OCI-LY1 (cell line): ENCODE results near the gene OTOF.

Experiments
- H2AFZ ChIP-seq: fragments of 200-600 bp; sonication (generic), shearing (Covaris generic); 2 replicates; pipeline ENCODE4 v1.6.0; 2014; ENCODE audit warnings: antibody characterized with exemption, mild to moderate bottlenecking, low read length
- H3F3A ChIP-seq: fragments of 200-600 bp; sonication (generic), shearing (Covaris generic); 2 replicates; pipeline ENCODE4 v1.6.0; 2014; ENCODE audit warnings: mild to moderate bottlenecking, antibody characterized with exemption, low read length, moderate library complexity; ENCODE audit not compliant: insufficient read depth
- H3K27ac ChIP-seq: fragments of 200-600 bp; sonication (generic); 2 replicates; pipeline ENCODE4 v1.5.1; 2014; ENCODE audit warnings: low read length, mixed run types, mild to moderate bottlenecking, low read depth; ENCODE audit not compliant: poor library complexity, severe bottlenecking
- H3K27me3 ChIP-seq: fragments of 200-600 bp; sonication (generic); 2 replicates; pipeline ENCODE4 v1.6.0; 2014; ENCODE audit warnings: antibody characterized with exemption, mild to moderate bottlenecking, low read length, moderate library complexity; ENCODE audit not compliant: insufficient read depth
- H3K36me3 ChIP-seq: fragments of 200-600 bp; sonication (generic); 2 replicates; pipeline ENCODE4 v1.6.1; 2014; ENCODE audit warnings: mild to moderate bottlenecking, antibody characterized with exemption, low read length, moderate library complexity, mixed read lengths; ENCODE audit not compliant: insufficient read depth
- H3K4me1 ChIP-seq: fragments of 200-600 bp; sonication (generic); 2 replicates; pipeline ENCODE4 v1.5.1; 2014; ENCODE audit warnings: mild to moderate bottlenecking, low read length, moderate library complexity; ENCODE audit not compliant: insufficient read depth, severe bottlenecking
- H3K4me2 ChIP-seq: fragments of 200-600 bp; sonication (generic), shearing (Covaris generic); 2 replicates; pipeline ENCODE4 v1.6.1; 2014; ENCODE audit warnings: low read length
- H3K4me3 ChIP-seq: fragments of 200-600 bp; sonication (generic); 2 replicates; pipeline ENCODE4 v1.5.1; 2014; ENCODE audit warnings: low read length, low read depth, mild to moderate bottlenecking, mixed read lengths; ENCODE audit not compliant: poor library complexity, severe bottlenecking
- H3K79me2 ChIP-seq: fragments of 200-600 bp; shearing (Covaris generic); 2 replicates; pipeline ENCODE4 v1.6.1; 2016; ENCODE audit warnings: mixed run types, low read length, mixed read lengths; ENCODE audit not compliant: insufficient read depth
- H3K9ac ChIP-seq: fragments of 200-600 bp; sonication (generic), shearing (Covaris generic); 2 replicates; pipeline ENCODE4 v1.6.1; 2014; ENCODE audit warnings: mild to moderate bottlenecking, low read length, mixed read lengths
- H3K9me2 ChIP-seq: fragments of 200-600 bp; sonication (generic), shearing (Covaris generic); 2 replicates; pipeline ENCODE4 v1.6.1; 2014; ENCODE audit warnings: low read depth, mild to moderate bottlenecking, low read length, mixed read lengths
- H3K9me3 ChIP-seq: fragments of 200-600 bp; shearing (Covaris generic); 2 replicates; pipeline ENCODE4 v1.6.1; 2014; ENCODE audit warnings: low read length, mixed read lengths
- H4K20me1 ChIP-seq: fragments of 200-600 bp; sonication (generic), shearing (Covaris generic); 2 replicates; pipeline ENCODE4 v1.6.0; 2016; ENCODE audit warnings: mild to moderate bottlenecking, low read length; ENCODE audit not compliant: insufficient read depth
- EZH2 ChIP-seq: fragments of 200-600 bp; sonication (generic), shearing (Covaris generic); IDR thresholded peaks from 2 replicates; pipeline ENCODE4 v1.8.0; 2017; ENCODE audit warnings: borderline replicate concordance, mixed run types, mild to moderate bottlenecking, antibody characterized with exemption, low read length, moderate library complexity, mixed read lengths
- TF ChIP-seq, protein P1 (sequence below): fragments of 200-600 bp; sonication (generic), shearing (Covaris generic); IDR thresholded peaks from 2 replicates; pipeline ENCODE4 v1.5.1; 2017; ENCODE audit warnings: mild to moderate bottlenecking, antibody characterized with exemption, low read length, moderate library complexity, mixed read lengths

OTOF gene

DNA sequence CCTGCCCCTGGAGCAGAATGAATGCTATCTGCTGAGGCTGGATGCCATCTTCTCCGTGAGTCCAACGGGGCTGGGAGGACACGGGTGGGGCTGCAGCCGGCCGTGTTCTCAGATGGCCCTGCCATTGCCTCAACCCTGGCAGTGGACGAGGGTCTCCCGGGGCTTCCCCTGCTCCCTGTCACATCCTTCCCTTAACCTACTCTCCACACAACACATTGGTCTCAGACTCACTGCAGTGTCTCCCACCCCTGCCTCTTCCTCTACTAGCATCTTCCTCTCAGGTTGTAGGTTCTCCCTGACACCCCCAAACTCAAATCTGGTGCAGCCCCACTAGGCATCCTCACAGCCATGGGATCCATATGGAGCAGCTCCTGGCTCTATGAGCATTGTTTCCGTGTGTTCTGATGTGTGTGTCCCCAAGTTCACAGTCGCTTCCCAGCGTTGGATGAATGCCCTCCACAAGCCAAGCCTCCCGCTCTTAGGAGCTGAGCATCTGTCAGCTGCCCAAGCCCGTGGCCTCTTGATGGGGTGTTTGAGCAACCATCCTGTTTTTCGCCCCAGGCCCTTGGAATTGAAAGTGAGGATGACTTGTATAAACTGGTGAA, 27.8 kb downstream of the OTOF start:
- Histone ChIP-seq H4K20me1 (no peaks in the 10 kb centered on the region), H3K4me2 (no peak overlapping the region), H3K4me1 (no peaks in the 10 kb centered on the region), H3F3A (no peaks in the 10 kb centered on the region), H3K27ac (no peak overlapping the region), H2AFZ (no peak overlapping the region), H3K9me2 (no peaks in the 10 kb centered on the region), H3K4me3 (no peak overlapping the region), H3K9ac (no peak overlapping the region), H3K27me3 (peaks cover 5% of the 10 kb centered on the region; the same call in 1 of the 2 replicates), H3K36me3 (no peaks in the 10 kb centered on the region), H3K9me3 (no peaks in the 10 kb centered on the region), H3K79me2 (no peaks in the 10 kb centered on the region)
- TF ChIP-seq, protein P1, sequence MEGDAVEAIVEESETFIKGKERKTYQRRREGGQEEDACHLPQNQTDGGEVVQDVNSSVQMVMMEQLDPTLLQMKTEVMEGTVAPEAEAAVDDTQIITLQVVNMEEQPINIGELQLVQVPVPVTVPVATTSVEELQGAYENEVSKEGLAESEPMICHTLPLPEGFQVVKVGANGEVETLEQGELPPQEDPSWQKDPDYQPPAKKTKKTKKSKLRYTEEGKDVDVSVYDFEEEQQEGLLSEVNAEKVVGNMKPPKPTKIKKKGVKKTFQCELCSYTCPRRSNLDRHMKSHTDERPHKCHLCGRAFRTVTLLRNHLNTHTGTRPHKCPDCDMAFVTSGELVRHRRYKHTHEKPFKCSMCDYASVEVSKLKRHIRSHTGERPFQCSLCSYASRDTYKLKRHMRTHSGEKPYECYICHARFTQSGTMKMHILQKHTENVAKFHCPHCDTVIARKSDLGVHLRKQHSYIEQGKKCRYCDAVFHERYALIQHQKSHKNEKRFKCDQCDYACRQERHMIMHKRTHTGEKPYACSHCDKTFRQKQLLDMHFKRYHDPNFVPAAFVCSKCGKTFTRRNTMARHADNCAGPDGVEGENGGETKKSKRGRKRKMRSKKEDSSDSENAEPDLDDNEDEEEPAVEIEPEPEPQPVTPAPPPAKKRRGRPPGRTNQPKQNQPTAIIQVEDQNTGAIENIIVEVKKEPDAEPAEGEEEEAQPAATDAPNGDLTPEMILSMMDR: no peak
- no peak for TF ChIP-seq EZH2

DNA sequence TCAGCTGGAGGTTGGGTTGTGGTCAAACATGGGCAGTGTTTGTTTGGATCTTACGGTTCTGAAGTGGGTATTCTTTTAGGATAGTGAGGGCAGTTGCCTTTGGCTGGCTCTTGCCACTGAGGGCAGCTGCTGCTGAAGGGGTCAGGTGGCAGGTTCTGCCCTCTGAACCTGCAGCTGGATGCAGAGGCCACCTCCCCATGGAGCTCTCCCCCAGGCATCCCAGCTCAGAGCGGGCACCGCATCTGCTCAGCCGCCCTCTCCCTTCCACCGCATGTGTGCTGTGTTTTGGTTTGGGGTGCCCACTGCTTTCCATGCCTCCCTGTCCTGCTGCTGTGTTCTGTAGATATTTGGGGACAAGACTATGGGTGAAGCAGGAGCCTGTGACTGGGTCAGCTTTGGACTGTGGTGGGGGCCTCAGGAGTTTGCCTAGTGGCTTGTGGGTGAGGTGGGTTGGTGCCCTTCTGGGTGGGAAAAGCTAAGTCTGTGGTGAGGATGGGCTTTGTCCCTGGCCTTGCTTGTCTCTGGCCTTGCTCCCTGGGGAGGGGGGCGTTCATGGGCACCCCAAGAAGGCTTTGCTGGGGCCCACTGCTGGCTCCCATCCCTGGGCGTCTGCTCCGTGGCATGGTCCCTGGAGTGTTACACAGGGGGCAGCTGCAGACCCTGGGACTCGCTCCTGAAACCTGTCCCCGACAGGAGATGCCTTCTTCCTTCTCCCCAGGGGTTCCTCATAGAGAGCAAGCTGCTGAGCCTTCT, 28.5 kb downstream of the OTOF start:
- no peaks in the 10 kb centered on the region for H3K79me2 ChIP-seq
- H2AFZ ChIP-seq: no peak overlapping the region
- no peaks in the 10 kb centered on the region for H3K9me2 ChIP-seq
- H3K9ac ChIP-seq: no peak overlapping the region
- peaks cover 5% of the 10 kb centered on the region; the same call in 1 of the 2 replicates for H3K27me3 ChIP-seq
- no peaks in the 10 kb centered on the region for H3K36me3 ChIP-seq
- no peaks in the 10 kb centered on the region for H4K20me1 ChIP-seq
- no peak overlapping the region for H3K27ac ChIP-seq
- H3K9me3 ChIP-seq: no peaks in the 10 kb centered on the region
- no peak overlapping the region for H3K4me3 ChIP-seq
- no peak overlapping the region for H3K4me2 ChIP-seq
- H3K4me1 ChIP-seq: no peaks in the 10 kb centered on the region
- no peaks in the 10 kb centered on the region for H3F3A ChIP-seq
- TF ChIP-seq, protein P1: no peak
- no peak for TF ChIP-seq EZH2

DNA sequence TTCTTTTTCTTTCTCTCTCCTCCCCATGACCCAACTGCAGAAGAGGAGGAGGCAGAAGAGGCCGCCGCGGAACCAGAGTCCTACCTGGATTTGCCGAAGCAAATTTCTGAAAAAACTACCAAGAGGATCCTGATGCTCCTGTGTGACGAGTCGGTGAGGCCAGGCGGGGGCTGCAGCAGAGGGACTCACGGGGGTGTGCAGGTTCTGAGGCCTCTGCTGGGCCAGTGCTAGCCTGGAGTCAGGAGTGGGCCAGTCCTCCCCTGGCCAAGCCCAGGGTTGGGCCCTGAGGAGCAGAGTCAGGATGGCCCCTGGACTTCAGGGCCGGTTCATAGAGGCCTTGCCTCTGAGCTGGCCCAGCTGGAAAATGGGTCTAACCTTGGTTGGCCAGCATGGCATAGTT, 29.3 kb downstream of the OTOF start:
- Histone ChIP-seq H3K9ac (no peak overlapping the region), H3K79me2 (no peaks in the 10 kb centered on the region), H3K4me2 (no peak overlapping the region), H3K4me3 (no peak overlapping the region), H3K27me3 (peaks cover 5% of the 10 kb centered on the region; the same call in 1 of the 2 replicates), H3K27ac (no peak overlapping the region), H4K20me1 (no peaks in the 10 kb centered on the region), H3K36me3 (no peaks in the 10 kb centered on the region), H2AFZ (no peak overlapping the region), H3K4me1 (no peaks in the 10 kb centered on the region), H3K9me2 (no peaks in the 10 kb centered on the region), H3F3A (no peaks in the 10 kb centered on the region), H3K9me3 (no peaks in the 10 kb centered on the region)
- TF ChIP-seq, protein P1: no peak
- TF ChIP-seq EZH2: no peak
